PC-9 (cell line): ENCODE results near the gene CST6.

Experiments used
- CTCF ChIP-seq: fragments of 200-600 bp; sonication (generic); conservative IDR thresholded peaks from 2 replicates; pipeline ENCODE4 v1.6.1; 2017; ENCODE audit warnings: mixed run types, antibody characterized with exemption, mild to moderate bottlenecking, moderate library complexity
- EZH2 ChIP-seq: fragments of 200-600 bp; sonication (generic); IDR thresholded peaks from 2 replicates; pipeline ENCODE4 v1.8.0; 2017; ENCODE audit warnings: antibody characterized with exemption, low read depth

- TF ChIP-seq CTCF (no peak), EZH2 (no peak)
Measured at GRCh38 chr11:66007201-66007634, 4.6 kb upstream of the CST6 start.
